ENCODE results near the gene CHMP4A. TPM values are rescaled to one million over a fixed set of nuclear protein-coding genes. Genes with fewer than 3 reads are reported as not detected.

Gene CHMP4A
- total and polyA plus RNA-seq, 2 of the 13 experiments (the other 11 are each of a cell fraction or from before 2014, with no cell fraction given), result 83.6 to 113 TPM

- Histone ChIP-seq H3K4me3 (replicated peaks in 1 of 3; ENCODE audit: insufficient read depth in 1 of 3, low read depth in 2 of 3, low read length in 3 of 3) (peak overlapping the region; percentile 47 to 81 (median 71)), H3K27ac (ENCODE audit: extremely low read length, insufficient read depth, low read length) (peak overlapping the region; percentile 91), H3K79me2 (ENCODE audit: insufficient read depth, low read length) (peaks cover 11% of the 10 kb centered on the region), H3K4me2 (ENCODE audit: low read depth, low read length) (peak overlapping the region; percentile 87), H3K9me3 (ENCODE audit: low read length) (no peaks in the 10 kb centered on the region), H4K20me1 (ENCODE audit: insufficient read depth, low read length) (0 out of 2 replicates have a peak, but pooled peaks cover 3% of the 10 kb centered on the region), H3K9ac (ENCODE audit: insufficient read depth, low read depth, low read length) (peak overlapping the region; percentile 77), H2AFZ (ENCODE audit: low read length) (peak overlapping the region; percentile 58), H3K27me3 (ENCODE audit: control insufficient read depth in 1 of 2, insufficient read depth in 2 of 2, low read length in 2 of 2) (no peaks in the 10 kb centered on the region; a peak in 1 of 5 replicates), H3K4me1 (ENCODE audit: insufficient read depth, low read length) (peaks cover 47% of the 10 kb centered on the region), H3K36me3 (replicated peaks in 1 of 2; ENCODE audit: control insufficient read depth in 1 of 2, insufficient read depth in 2 of 2, low read length in 2 of 2) (peaks cover 18 to 28% of the 10 kb centered on the region in 2 experiments)
- no TSS peak for BruUV-seq (replicated peaks)
- CTCF ChIA-PET (ENCODE audit: low intra/inter-chr PET ratio, low total read pairs), result interaction anchor here (1.3 to 5.4 kb wide), 9 partner anchors 9 to 188 kb away, joined by 3 to 217 read pairs (median 7); partner anchors contain the start of genes CIDEB, DHRS1, MDP1 and NOP9
- 29% methylated on average over 10 of the region's 10 CpGs for WGBS (ENCODE audit: low lambda C conversion rate)
- ATAC-seq (peak; percentile 12), FAIRE-seq (peak; percentile 15), DNase-seq (ENCODE audit: low spot score) (peak; percentile 72)
- in situ Hi-C loops (cut with HindIII; ENCODE audit: extremely low pct_ligation_motif_present, low pct_unique_long_range_greater_than_20kb), result loop anchor here (5.0 to 10.0 kb wide), 2 partner anchors 54 to 191 kb away; partner anchors contain the start of genes DHRS1 and NOP9
- intact Hi-C loops (cut with micrococcal nuclease; ENCODE audit: unreplicated experiment), result loop anchor here (1.0 to 2.0 kb wide), 5 partner anchors 28 to 187 kb away; partner anchors contain the start of genes IPO4 and RABGGTA
- POLR2A ChIA-PET, result interaction anchor here (0.7 to 18.0 kb wide), 42 partner anchors 9 to 937 kb away, joined by 3 to 850 read pairs (median 20); partner anchors contain the start of genes BCL2L2, CBLN3, CHMP4A and CIDEB
- TF ChIP-seq REPIN1 (CRISPR knock-in tag; IDR thresholded peaks at IDR 0.05; ENCODE audit: borderline replicate concordance, low read depth) (no peak), NFKBIZ (CRISPR knock-in tag; IDR thresholded peaks at IDR 0.05) (no peak), ZNF335 (CRISPR knock-in tag; IDR thresholded peaks at IDR 0.05) (no peak), KLF16 (CRISPR knock-in tag; IDR thresholded peaks at IDR 0.05) (no peak), ZNF775 (CRISPR knock-in tag; IDR thresholded peaks at IDR 0.05; ENCODE audit: borderline replicate concordance) (no peak), ZIK1 (CRISPR knock-in tag; IDR thresholded peaks at IDR 0.05; ENCODE audit: borderline replicate concordance, low read depth) (no peak), ZNF564 (CRISPR knock-in tag; IDR thresholded peaks at IDR 0.05) (no peak), BRCA1 (CRISPR knock-in tag; IDR thresholded peaks at IDR 0.05) (no peak), HDAC6 (IDR thresholded peaks at IDR 0.05; ENCODE audit: low read depth, low read length) (no peak), FOXO1 (CRISPR knock-in tag; IDR thresholded peaks at IDR 0.05) (no peak), RFXAP (CRISPR knock-in tag; IDR thresholded peaks at IDR 0.05; ENCODE audit: borderline replicate concordance) (0 out of 2 replicates have a peak, but pooled peaks have one; percentile 1), PHF5A (CRISPR knock-in tag; IDR thresholded peaks at IDR 0.05; ENCODE audit: low read depth, unreplicated experiment) (no peak), LRRFIP1 (CRISPR knock-in tag; conservative IDR thresholded peaks at IDR 0.05) (no peak), KIAA2018 (CRISPR knock-in tag; IDR thresholded peaks at IDR 0.05; ENCODE audit: borderline replicate concordance) (no peak)
Measured at GRCh38 chr14:24243336-24243836, 30.1 kb upstream of the CHMP4A start.

Measured in HepG2 (cell line).